ENCODE results near the gene YJU2.

- no peak for TF ChIP-seq CTCF (conservative IDR thresholded peaks at IDR 0.05)
- no peak for TF ChIP-seq EZH2 (IDR thresholded peaks at IDR 0.05; ENCODE audit: low read depth)
Measured at GRCh38 chr19:4232614-4233281, 14.1 kb upstream of the YJU2 start.

Measured in PC-9 (cell line).